Activated CD4-positive, alpha-beta memory T cell treated with anti-CD3 and anti-CD28 coated beads for 36 hours (primary cell): ENCODE results near the gene USP15. TPM values are rescaled to one million over a fixed set of nuclear protein-coding genes. Genes with fewer than 3 reads are reported as not detected.

ENCODE experiments used
- CTCF ChIA-PET: fragments of 350-600 bp; sonication (Branson Sonifier 250); formaldehyde crosslinking; loops from one replicate; lab custom pipeline; 2021; ENCODE audit warnings: antibody characterized with exemption, inconsistent platforms; lab: Charles Lee
- POLR2A ChIA-PET: fragments of 350-600 bp; sonication (Branson Sonifier 250); formaldehyde crosslinking; loops from one replicate; lab custom pipeline; 2021; ENCODE audit warnings: antibody characterized with exemption; lab: Charles Lee
- DNase-seq: peaks from one replicate; pipeline ENCODE4 v3.0.0-alpha.2; 2020
- H3K27ac Mint-ChIP-seq: one replicate; pipeline ENCODE4 v1.8.0; 2021; ENCODE audit warnings: mixed read lengths
- H3K27me3 Mint-ChIP-seq: one replicate; pipeline ENCODE4 v1.8.0; 2021; ENCODE audit warnings: mixed read lengths
- H3K36me3 Mint-ChIP-seq: one replicate; pipeline ENCODE4 v1.8.0; 2021; ENCODE audit warnings: mixed read lengths
- H3K4me1 Mint-ChIP-seq: one replicate; pipeline ENCODE4 v1.8.0; 2021; ENCODE audit warnings: low read depth, mixed read lengths
- H3K4me3 Mint-ChIP-seq: one replicate; pipeline ENCODE4 v1.8.0; 2021; ENCODE audit warnings: mild to moderate bottlenecking, mixed read lengths
- H3K9me3 Mint-ChIP-seq: one replicate; pipeline ENCODE4 v1.8.0; 2021; ENCODE audit warnings: mixed read lengths
- intact Hi-C: fragments of 100-400 bp; cut with micrococcal nuclease; formaldehyde crosslinking; loops from one replicate; pipeline ENCODE4 v1.15.1; 2023
- total RNA-seq, 2 experiments: library from RNA; stranded (reverse); gene quantifications; one replicate each; pipeline ENCODE4 v1.2.3, GENCODE V29; 2021

USP15 gene
- total RNA-seq, 2 experiments from 2014 or later: 76.8 to 82.8 TPM

GRCh38 chr12:62270384-62270783 lies 10.2 kb downstream of the USP15 start:
- H3K4me1 Mint-ChIP-seq: peaks cover 81% of the 10 kb centered on the region
- POLR2A ChIA-PET: no interaction called here
- H3K27ac Mint-ChIP-seq: no peak overlapping the region
- H3K9me3 Mint-ChIP-seq: no peaks in the 10 kb centered on the region
- H3K27me3 Mint-ChIP-seq: no peaks in the 10 kb centered on the region
- H3K36me3 Mint-ChIP-seq: peaks cover 2% of the 10 kb centered on the region
- CTCF ChIA-PET: no interaction called here
- H3K4me3 Mint-ChIP-seq: no peak overlapping the region
- intact Hi-C loops: no loop called here
- no peak for DNase-seq

DNA sequence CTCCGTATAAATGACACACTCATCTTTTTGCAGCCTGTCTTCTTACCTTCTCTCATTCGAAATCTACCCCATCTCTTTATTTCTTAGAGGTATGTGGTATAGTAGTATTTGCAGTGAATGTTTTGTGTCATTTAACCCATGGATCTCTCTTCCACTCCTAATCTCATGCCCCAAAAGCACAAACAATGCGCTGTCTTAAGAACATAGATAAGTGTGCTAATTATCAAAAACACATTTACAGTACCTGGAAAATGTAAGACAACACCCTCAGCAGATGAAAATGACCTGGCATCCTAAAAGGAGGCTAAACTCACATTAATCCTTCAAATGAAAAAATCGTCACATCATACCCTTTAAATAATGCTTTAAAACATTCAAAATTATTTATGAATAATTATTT lies 10.7 kb downstream of the USP15 start:
- intact Hi-C loops: no loop called here
- Mint-ChIP-seq H3K27ac (no peak overlapping the region), H3K4me1 (peaks cover 82% of the 10 kb centered on the region), H3K36me3 (peaks cover 2% of the 10 kb centered on the region), H3K4me3 (no peak overlapping the region), H3K27me3 (no peaks in the 10 kb centered on the region), H3K9me3 (no peaks in the 10 kb centered on the region)
- no peak for DNase-seq
- POLR2A ChIA-PET: no interaction called here
- CTCF ChIA-PET: interaction anchor here (1.0 kb wide), 1 partner anchor 11 kb away, joined by 3 read pairs; the partner anchor contains the start of gene USP15

GRCh38 chr12:62272936-62273552 lies 12.8 kb downstream of the USP15 start:
- Mint-ChIP-seq H3K36me3 (peaks cover 2% of the 10 kb centered on the region), H3K9me3 (no peaks in the 10 kb centered on the region), H3K27ac (no peak overlapping the region), H3K4me1 (peaks cover 79% of the 10 kb centered on the region), H3K4me3 (no peak overlapping the region), H3K27me3 (no peaks in the 10 kb centered on the region)
- DNase-seq: no peak
- CTCF ChIA-PET: no interaction called here
- intact Hi-C loops: no loop called here
- POLR2A ChIA-PET: no interaction called here

DNA sequence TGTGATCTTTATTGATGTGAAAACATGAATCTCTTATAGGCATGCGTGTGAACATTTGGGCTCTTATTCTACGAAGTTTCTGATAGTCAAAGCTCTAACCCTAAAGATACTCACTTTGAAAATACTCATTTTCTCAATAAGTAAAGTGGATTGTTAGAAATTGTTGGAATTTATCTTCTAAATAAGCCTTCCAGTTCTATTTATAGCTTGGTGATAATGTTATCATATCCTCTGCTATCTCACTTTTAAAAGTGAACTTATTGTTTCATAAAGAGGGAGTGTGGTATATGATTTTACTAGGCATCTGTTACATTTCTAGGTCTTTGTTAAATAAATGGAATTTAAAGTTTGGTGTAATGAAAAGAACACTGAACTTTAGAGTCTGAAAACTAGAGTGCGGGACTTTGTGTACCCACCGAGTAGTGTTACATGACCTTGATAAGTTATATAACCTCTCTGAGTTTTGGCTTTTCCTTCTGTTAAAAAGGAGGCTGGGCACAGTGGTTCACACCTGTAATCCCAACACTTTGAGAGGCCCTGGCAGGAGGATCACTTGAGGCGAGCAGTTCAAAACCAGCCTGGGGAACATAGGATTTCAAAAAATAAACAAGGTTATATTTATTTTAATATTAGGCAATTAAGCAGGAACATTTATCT lies 13.6 kb downstream of the USP15 start:
- ChIA-PET CTCF (no interaction called here), POLR2A (no interaction called here)
- peaks cover 74% of the 10 kb centered on the region for H3K4me1 Mint-ChIP-seq
- H3K9me3 Mint-ChIP-seq: peaks cover under 1% of the 10 kb centered on the region
- H3K4me3 Mint-ChIP-seq: no peak overlapping the region
- H3K27me3 Mint-ChIP-seq: no peaks in the 10 kb centered on the region
- DNase-seq: no peak
- intact Hi-C loops: loop anchor here (2.0 kb wide), 1 partner anchor 13 kb away; the partner anchor contains the start of gene USP15
- peaks cover 3% of the 10 kb centered on the region for H3K36me3 Mint-ChIP-seq
- no peak overlapping the region for H3K27ac Mint-ChIP-seq

- H3K27me3 Mint-ChIP-seq: no peaks in the 10 kb centered on the region
- no peak for DNase-seq
- H3K4me3 Mint-ChIP-seq: no peak overlapping the region
- no peak overlapping the region for H3K27ac Mint-ChIP-seq
- H3K4me1 Mint-ChIP-seq: peaks cover 79% of the 10 kb centered on the region
- POLR2A ChIA-PET: interaction anchor here (0.9 kb wide), 1 partner anchor 18 kb away, joined by 3 read pairs; the partner anchor contains the start of gene USP15
- CTCF ChIA-PET: no interaction called here
- intact Hi-C loops: no loop called here
- peaks cover 5% of the 10 kb centered on the region for H3K9me3 Mint-ChIP-seq
- H3K36me3 Mint-ChIP-seq: peaks cover 11% of the 10 kb centered on the region
Measured at GRCh38 chr12:62278022-62278421, 17.8 kb downstream of the USP15 start.

GRCh38 chr12:62279058-62279457 lies 18.9 kb downstream of the USP15 start:
- no peak for DNase-seq
- Mint-ChIP-seq H3K27me3 (no peaks in the 10 kb centered on the region), H3K27ac (no peak overlapping the region), H3K4me3 (no peak overlapping the region), H3K4me1 (peaks cover 77% of the 10 kb centered on the region), H3K36me3 (peaks cover 11% of the 10 kb centered on the region), H3K9me3 (peaks cover 5% of the 10 kb centered on the region)
- ChIA-PET CTCF (interaction anchor here (1.6 kb wide), 1 partner anchor 69 kb away, joined by 3 read pairs; no protein-coding TSS in a partner anchor), POLR2A (no interaction called here)
- intact Hi-C loops: no loop called here

GRCh38 chr12:62279961-62280360 lies 19.8 kb downstream of the USP15 start:
- CTCF ChIA-PET: interaction anchor here (1.6 kb wide), 1 partner anchor 70 kb away, joined by 3 read pairs; no protein-coding TSS in a partner anchor
- Mint-ChIP-seq H3K9me3 (peaks cover 5% of the 10 kb centered on the region), H3K4me1 (peaks cover 76% of the 10 kb centered on the region), H3K27me3 (no peaks in the 10 kb centered on the region), H3K4me3 (no peak overlapping the region), H3K36me3 (peaks cover 11% of the 10 kb centered on the region), H3K27ac (no peak overlapping the region)
- no peak for DNase-seq
- POLR2A ChIA-PET: no interaction called here
- intact Hi-C loops: no loop called here

DNA sequence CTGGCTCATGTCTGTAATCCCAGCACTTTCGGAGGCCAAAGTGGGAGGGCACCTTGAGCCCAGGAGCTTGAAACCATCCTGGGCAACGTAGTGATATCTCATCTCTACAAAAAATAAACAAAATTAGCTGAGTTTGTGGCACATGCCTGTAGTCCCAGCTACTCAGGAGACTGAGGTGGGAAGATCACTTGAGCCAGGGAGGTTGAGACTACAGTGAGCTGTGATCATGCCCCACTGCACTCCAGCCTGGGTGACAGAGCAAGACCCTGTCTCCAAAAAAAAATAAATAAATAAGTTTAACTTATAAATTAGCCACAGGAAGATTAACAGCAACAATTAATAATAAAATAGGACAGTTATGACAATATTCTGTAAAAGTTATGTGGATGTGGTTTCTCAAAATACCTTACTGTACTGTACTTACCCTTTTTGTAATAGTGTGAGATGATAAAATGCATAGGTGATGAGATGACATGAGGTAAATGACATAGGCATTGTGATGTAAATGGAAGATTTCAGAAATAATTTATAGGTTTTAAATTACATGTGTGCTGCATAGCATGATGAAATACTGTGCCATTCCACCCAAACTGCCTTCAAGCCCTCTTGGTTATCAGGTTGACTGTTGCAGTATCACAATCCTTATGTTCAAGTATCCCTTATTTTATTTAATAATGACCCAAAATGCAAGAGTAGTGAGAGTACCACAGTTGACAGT lies 22.0 kb downstream of the USP15 start:
- CTCF ChIA-PET: interaction anchor here (0.7 kb wide), 1 partner anchor 26 kb away, joined by 3 read pairs; no protein-coding TSS in a partner anchor
- no peaks in the 10 kb centered on the region for H3K27me3 Mint-ChIP-seq
- peaks cover 16% of the 10 kb centered on the region for H3K9me3 Mint-ChIP-seq
- no peak overlapping the region for H3K27ac Mint-ChIP-seq
- POLR2A ChIA-PET: interaction anchor here (1.2 kb wide), 1 partner anchor 22 kb away, joined by 3 read pairs; the partner anchor contains the start of gene USP15
- H3K4me3 Mint-ChIP-seq: no peak overlapping the region
- peaks cover 28% of the 10 kb centered on the region for H3K36me3 Mint-ChIP-seq
- DNase-seq: no peak
- intact Hi-C loops: no loop called here
- peaks cover 75% of the 10 kb centered on the region for H3K4me1 Mint-ChIP-seq

DNA sequence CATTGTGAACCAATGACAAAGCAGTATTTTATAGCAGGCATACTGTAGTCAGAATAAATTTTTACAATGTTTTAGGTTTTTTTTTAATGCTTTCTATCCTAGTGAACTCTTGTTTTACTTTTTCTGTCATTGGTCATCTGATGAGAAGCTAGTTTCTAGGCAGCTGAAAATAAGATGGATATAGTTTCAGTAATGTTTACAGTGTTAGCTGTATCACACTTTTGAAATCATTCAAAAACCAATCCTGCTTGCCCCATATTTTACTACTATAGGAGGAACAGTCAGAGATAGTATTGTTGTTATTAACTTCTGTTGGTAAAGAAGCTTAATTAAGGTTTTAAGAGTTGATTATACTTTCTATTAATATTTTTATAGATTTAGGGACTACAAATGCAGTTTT lies 24.5 kb downstream of the USP15 start:
- no peak overlapping the region for H3K4me3 Mint-ChIP-seq
- ChIA-PET CTCF (interaction anchor here (1.0 to 1.2 kb wide), 2 partner anchors 16 to 25 kb away, joined by 3 to 4 read pairs; partner anchors contain the start of gene USP15), POLR2A (interaction anchor here (1.2 kb wide), 1 partner anchor 25 kb away, joined by 3 read pairs; the partner anchor contains the start of gene USP15)
- H3K27ac Mint-ChIP-seq: no peak overlapping the region
- DNase-seq: no peak
- H3K9me3 Mint-ChIP-seq: peaks cover 20% of the 10 kb centered on the region
- H3K36me3 Mint-ChIP-seq: peaks cover 38% of the 10 kb centered on the region
- intact Hi-C loops: loop anchor here (1.0 kb wide), 1 partner anchor 23 kb away; no protein-coding TSS in a partner anchor
- peaks cover 83% of the 10 kb centered on the region for H3K4me1 Mint-ChIP-seq
- no peaks in the 10 kb centered on the region for H3K27me3 Mint-ChIP-seq

GRCh38 chr12:62285284-62285683 lies 25.1 kb downstream of the USP15 start:
- Mint-ChIP-seq H3K36me3 (peaks cover 42% of the 10 kb centered on the region), H3K9me3 (peaks cover 24% of the 10 kb centered on the region), H3K27ac (no peak overlapping the region), H3K4me1 (peaks cover 83% of the 10 kb centered on the region), H3K27me3 (no peaks in the 10 kb centered on the region), H3K4me3 (no peak overlapping the region)
- POLR2A ChIA-PET: interaction anchor here (1.2 kb wide), 1 partner anchor 25 kb away, joined by 3 read pairs; the partner anchor contains the start of gene USP15
- intact Hi-C loops: loop anchor here (1.0 kb wide), 1 partner anchor 24 kb away; no protein-coding TSS in a partner anchor
- DNase-seq: no peak
- CTCF ChIA-PET: interaction anchor here (1.0 to 1.2 kb wide), 2 partner anchors 15 to 26 kb away, joined by 3 to 4 read pairs; partner anchors contain the start of gene USP15

DNA sequence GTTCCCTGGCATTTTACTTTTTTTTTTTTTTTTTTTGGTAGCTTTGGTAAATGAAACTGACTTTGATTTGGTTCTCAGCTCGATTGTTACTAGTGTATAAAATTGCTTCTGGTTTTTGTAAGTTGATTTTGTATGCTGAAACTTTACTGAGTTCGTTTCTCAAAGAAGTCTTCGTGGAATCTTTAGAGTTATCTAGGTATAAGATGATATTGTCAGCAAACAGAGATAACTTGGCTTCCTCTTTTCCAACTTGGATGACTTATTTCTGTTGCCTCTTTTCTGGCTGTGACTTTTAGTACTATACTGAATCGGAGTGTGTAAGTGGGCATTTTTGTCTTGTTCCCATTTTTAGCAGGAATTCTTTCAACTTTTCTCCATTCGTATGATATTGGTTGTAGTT lies 28.1 kb downstream of the USP15 start:
- no peak for DNase-seq
- Mint-ChIP-seq H3K27ac (no peak overlapping the region), H3K27me3 (no peaks in the 10 kb centered on the region), H3K4me1 (peaks cover 83% of the 10 kb centered on the region), H3K9me3 (peaks cover 33% of the 10 kb centered on the region), H3K36me3 (peaks cover 53% of the 10 kb centered on the region), H3K4me3 (no peak overlapping the region)
- ChIA-PET CTCF (no interaction called here), POLR2A (no interaction called here)
- intact Hi-C loops: no loop called here
